Embryonic facial prominence (tissue), 1 donor: ENCODE measurements around the gene HOXD9.

ENCODE experiments used
- DNase-seq: peaks from one replicate; pipeline ENCODE4 v3.0.0-alpha.2; 2016; ENCODE audit errors: extremely low spot score

HOXD9 gene

DNA sequence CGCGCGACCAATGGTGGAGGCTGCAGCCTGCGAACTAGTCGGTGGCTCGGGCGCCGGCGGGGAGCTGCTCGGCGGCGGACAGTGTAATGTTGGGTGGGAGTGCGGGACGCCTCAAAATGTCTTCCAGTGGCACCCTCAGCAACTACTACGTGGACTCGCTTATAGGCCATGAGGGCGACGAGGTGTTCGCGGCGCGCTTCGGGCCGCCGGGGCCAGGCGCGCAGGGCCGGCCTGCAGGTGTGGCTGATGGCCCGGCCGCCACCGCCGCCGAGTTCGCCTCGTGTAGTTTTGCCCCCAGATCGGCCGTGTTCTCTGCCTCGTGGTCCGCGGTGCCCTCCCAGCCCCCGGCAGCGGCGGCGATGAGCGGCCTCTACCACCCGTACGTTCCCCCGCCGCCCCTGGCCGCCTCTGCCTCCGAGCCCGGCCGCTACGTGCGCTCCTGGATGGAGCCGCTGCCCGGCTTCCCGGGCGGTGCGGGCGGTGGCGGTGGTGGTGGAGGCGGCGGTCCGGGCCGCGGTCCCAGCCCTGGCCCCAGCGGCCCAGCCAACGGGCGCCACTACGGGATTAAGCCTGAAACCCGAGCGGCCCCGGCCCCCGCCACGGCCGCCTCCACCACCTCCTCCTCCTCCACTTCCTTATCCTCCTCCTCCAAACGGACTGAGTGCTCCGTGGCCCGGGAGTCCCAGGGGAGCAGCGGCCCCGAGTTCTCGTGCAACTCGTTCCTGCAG, at the start of gene HOXD9:
TSS of gene HOXD9 (plus strand) at position 37 of the 728 bp plus-strand sequence. CDS start at position 87, 50 bp downstream.
- DNase-seq = no peak

DNA sequence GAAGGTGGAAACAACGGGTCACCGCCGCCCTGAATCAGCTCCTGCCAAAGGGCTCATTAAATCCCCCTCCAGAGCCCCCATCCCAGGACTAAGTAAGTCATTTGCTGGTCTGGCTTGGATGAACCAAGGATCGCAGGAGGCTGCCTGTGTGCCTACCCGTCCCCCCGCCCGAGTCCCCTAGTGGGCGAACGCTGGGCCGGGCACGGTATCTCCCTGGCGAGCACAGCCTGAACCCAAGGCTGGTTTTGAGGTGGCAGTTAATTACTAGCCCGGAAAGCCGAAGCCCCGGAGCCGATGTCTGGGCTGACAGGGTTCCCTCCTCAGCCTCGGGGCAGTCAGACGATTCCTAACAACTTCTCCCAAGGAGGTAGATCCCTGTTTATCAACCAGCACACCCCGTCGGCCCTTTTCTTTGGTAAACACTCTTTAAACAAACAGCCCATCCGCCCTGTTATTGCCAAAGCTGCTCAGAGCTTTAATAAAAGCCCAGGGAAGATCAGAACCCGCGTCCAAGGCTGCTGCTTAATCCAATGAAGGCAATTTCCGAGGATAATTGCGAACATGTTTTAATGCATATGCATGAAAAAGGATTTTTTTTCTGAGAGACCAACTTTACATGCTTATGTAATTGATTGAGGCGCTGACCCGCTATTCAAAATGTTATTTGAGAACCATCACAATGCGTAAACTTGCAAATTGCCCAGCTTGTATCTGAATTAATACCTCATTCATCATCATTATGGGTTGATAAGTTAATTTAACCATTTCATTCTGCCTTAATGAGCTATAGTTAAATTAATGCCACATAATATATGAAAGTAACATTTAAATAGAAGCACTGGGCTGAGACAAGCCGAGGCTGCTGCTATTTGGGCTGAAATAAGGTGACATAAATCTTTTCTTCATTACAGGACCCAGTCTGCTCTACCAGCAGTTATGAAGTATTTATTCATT, 49.3 kb upstream of the HOXD9 start:
- DNase-seq = no peak

DNA sequence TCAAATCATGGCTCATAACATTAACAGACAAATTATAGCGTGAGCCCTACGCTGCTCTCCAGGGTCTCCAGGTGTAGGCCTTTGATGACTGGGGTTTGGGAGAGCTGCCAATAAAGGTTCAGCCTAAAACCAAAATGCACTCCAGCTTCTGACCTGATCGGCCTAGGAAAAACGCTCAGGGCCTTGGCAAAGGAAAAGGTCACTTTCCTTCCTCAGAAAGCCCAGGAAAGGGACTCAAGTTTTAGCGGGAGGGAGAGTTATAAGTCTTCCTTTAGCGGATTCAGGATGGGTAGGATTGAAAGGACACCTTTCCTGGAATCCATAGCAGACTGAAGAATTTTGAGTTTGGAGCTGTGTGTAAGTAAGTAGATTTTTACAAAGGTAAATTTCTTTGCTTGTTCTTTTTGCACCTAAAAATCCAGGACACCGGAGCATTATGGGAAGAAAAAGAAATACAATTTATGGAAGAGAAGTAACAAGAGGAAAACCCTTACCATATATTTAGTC, 47.5 kb upstream of the HOXD9 start:
- DNase-seq = no peak

DNA sequence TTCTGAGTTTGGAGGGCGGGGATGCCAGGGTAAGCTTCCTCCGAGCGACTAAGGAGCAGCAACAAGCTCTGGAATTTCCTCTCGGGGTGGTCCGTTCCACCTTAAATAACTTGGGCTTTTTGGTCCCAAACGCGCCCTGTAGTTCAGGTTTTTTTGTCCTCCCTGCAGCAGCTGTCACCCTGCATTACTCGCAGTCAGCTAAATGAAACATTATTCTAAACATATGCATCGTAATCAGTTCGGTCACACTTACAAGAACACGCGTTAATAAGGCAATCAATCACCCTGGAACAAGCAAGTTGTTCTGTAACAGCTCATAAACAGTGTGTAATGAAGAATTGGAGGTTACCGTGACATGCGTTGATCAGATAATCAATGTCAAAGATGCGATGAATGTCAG, 47.0 kb upstream of the HOXD9 start:
- DNase-seq = no peak

DNA sequence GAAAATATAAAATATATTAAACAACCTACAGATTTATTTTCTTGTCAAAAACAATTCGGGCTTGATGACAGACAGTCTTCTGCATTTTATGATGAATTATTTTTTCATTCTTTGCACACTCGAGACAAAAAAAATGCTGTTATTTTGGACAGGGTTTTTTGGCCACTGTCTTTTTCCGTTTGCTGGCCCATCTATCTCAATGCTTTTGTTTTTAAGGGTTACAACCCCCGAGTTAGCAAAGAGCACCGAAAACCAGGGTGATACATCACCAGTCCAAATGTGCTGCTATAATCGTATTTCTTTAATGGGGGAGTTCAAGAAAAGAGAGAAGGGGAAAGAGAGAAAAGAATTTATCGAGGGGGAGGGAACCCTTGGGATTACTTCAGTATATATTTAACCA, 46.5 kb upstream of the HOXD9 start:
- no peak for DNase-seq

DNA sequence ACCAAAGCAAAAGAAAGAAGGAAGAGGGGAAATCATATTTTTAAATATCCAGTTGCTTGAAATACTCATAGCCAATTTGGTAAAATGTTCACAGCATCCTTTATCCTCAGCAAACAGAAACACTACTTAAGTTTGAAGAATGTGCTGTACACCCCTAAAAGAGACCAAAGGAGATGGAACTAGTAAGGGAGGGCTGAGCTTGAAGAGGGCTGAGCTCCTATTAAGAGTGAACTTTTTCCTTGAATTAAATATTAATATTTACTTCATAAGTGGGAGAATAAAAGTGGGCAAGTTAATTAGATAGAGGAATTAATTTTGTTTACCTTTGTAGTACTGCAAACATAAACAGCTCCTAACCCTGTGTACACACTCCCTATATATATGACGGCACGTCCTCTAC, 45.7 kb upstream of the HOXD9 start:
- no peak for DNase-seq

DNA sequence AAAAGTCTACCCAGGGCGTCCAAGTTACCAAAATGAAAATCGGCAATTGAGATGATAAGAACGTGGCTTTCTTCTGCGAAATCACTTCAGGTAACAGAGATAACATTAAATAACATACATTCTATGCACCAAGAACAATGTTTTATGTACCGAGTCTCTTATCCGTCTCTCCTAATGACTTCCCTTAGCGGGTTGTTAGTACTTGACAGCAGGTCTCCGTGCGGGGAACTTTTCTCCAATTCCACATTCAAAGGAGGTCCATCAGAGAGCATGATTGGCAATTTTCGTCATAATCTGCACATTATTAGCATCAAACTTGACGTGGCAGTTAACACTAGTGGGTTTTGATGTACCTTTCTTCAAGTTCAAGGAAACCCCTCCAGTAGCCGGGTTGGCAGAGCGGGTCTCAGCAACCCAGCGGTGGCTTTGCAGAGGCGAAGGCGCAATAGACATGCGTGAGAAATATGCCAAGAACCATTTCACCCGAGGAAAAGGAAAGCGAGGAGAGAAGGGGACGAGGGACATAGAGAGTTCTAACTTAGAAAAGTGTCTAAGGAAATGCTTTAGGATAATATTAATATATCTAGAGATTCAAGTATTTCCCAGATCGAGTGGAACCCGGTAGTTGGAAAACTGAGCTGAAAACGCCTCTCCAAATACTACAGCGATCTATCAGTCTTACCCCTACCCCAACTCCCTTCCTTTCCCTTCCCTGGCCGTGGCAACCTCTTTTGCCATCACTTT, 43.8 kb upstream of the HOXD9 start:
- no peak for DNase-seq

DNA sequence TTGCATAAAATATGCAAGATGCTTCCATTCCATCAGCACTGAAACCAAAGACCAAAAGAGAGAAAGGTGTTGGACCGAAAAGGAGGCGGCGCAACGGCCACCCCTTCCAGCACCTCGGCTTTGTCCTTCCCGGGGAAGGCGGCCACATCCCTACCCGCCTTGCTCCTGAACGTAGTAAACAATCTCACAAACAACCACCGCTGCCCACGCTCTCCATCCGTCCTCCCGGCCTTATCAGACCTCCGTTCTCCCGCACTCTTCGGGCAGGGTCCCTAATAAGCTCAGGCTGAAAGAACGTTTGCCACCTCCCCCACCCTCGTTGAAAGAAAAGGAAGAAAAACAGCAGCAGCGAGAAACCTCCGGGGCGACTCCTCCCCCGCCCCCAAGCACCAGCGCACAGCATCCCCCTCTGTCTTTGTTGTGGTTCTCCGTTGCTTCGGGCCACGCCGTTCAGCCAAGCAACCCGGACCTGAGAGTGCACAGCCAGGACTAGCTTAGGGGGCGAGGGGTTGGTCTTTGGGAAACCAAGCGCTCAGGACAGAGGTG, 43.2 kb upstream of the HOXD9 start:
- no peak for DNase-seq

DNA sequence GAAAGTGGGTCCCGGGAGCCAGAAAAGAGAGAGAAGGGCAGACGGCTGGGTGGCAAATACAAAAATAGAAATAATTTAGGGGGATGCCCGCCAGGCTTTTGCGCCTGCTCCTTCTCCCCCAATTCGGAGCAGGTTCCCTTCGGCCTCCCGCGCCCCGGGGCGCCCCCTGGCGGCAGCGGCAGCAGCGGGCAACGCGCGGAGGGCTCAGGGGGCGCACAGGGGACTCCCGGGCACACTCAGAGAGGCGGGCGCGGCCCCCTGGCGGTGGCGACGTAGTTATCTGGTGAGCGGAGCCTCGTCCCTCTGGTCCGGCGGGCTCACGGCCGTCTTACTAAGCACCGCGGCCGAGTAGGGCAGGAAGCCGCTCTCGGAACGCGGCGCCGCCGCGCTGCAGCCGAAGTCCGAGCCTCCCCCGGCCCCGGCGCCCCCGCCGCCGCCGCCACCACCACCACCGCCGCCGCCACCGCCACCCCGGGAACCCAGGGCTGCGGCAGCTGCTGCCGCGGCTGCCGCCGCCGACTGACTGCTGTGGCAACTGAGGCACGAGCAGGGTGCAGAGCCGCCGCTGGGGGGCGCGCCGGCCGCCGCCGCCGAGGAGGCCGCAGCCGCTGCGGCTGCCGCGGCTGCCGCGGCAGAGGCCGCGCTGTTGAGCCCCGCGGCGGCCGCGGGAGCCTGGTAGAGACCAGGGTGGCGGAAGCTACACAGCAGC, 42.5 kb upstream of the HOXD9 start:
- no peak for DNase-seq

DNA sequence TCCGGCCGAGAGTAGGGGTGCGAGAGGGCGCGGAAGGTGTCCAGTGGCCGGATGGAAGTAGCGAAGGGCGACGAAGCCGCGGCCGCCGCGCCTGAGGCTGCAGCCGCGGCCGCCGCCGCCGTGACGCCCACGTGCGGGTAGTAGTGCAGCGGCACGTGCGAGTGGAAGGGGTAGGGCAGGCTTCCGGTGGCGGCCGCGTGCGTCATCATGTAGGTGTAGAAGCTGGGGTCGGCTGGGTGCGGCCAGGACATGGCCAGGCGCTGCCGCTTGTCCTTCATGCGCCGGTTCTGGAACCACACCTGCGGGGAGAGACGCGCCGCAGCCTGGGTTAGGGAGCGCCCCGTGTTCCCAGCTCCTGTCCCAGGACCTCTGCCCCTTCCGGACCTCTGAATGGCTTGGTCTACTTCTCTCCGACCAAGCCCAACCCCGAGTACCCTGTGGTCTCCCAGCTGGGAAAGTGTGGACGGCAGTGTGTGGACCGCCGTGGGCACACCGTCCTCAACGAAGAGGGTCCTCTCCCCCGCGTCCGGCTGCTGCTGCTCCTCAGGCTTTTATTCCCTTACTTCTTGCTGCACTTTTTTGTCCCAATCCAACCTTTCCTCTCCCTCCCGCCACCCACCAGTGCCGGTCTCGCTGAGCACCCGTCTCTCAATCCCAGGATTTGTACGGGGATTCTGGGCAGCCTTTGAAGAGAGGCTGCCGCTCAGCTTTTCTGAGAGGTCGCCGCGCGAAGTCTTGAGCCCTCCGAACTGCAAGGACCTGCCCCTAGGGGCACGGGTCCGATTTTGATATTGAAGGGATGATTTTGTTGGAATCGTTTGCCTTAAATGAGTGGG, 41.8 kb upstream of the HOXD9 start:
- no peak for DNase-seq

DNA sequence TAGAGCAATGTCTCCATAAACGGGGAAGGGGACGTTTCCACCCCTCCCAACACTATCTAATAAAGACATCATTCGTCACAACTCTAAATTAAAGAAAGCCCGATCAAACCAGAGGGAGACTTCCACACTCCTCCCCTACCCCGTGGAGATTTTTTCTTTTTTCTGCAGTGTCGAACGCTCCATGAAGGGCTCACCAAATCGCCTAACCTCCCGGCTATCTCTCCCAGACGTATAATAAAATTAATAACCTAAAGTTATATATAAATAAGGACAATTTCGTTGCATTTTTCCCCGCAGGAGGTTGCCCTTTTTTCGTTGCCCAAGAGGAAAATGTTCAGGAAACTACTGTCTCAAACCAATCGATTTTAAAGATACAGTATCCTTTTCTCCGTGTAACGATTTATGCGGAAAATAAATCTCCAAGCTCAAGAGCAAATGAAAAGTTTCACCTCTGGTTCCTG, 41.1 kb upstream of the HOXD9 start:
- no peak for DNase-seq

DNA sequence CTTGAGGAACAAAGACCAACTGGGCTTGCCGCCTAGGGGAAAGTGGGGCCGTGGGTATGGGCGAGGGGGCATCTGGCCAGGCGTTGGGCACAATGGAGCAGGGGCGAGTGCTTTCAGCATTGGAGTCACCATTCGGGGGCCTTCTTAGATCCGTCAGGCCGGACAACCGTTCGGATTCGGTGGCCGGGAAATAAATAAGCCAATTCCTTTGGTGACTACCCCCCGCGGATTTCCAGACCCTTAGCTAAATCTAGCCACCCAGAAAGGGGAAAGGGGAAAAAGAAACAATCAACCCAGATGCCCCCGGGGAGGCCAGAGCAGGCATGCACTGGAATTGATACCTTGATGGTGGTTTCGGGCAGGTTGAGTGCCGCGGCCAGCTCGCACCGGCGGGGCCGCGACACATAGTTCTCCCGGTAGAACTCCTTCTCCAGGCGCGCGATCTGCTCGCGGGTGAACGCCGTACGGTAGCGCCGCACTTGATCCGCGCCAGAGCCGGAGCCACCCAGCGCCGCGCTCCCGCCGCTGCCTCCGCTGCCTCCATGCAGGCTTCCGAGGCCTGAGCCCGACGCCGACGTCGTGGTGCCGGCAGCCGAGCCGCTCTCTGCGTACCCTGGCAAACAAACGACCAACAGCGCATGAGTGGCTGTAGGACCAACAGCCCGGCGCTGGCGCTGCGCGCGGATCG, 40.5 kb upstream of the HOXD9 start:
- DNase-seq = no peak

DNA sequence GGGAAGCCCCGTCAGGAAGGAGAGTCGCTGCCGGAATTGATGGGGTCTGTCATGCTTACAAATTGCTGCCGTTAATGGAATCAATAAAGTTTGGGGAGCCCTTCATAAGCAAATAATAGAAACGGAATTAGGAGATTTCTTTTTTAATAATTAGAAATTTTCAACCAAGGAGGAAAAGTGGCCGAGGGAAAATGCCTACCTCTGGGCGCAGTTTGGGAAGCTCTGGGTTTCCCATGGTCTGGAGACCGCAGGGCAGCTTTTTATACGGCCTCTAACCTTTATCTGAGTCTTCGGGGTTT, 40.0 kb upstream of the HOXD9 start:
- DNase-seq = no peak

DNA sequence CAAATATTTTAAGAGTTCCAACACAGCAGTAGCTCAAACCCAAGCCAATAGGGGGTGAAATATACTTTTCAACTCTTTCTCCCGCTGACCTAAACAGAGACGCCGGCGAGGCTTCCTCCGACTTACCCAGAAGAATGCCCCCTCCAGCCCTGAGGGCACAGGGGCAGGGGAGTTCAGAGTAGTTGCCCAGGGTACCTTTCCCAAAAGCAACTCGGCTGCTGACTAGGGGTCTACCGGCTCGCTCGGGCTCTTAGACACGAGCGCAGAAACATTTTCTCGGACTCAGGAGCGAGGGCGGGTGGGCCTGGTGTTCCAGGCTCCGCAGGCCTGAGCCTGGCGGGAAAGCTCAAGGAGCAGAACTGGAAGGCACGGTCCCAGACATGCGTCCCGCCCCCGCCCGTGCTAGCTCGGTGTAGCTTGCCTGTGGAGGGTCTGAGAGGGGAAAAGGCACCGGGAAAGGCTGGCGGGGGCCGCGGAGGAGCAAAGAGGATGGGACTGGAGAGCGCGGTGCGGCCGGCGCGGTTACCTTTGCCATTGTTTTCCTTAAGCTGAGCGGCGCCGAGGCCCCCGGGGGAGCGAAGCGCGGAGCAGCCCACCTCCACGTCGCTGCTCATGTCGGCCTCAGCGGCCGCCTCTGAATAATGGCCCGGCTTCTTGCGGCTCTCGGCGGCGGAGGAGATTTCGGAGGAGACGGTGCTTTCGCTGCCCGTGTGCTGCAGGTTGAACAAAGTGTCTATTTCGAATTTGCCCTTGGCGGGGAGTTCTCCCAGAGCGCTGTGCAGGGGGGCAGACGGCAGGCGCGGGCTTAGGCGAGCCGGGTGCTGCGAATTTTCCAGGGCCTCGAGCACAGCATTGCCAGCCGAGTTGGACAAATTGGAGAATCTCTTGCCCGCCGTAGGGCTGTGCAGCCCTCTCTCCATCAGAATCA, 39.4 kb upstream of the HOXD9 start:
- DNase-seq = no peak

DNA sequence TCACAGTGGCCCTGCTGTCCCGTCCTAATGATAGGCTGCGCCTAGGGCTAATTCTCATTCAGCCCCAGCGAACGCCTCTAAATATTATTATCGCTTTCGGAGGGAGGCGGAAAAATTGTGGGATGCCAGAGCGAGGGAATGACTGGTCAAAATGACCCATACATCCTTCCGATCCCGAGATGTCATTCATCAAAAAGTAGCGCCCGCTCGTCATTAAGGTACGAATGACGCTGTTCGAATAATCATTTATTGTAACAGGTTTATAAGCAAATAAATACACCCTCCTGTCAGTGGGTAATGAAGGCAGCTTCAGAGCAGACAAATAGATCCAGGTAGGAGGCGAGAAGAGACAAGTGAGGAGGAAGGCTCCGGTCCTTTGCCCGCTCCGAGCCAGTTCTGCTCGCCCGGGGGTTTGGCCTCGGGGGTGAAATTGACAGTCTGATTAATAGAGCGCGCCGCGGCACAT, 38.7 kb upstream of the HOXD9 start, which contains the start of gene EVX2:
TSS of gene EVX2 (minus strand) at position 167 of the 466 bp plus-strand sequence. CDS start 186 bp downstream, outside the sequence.
- no peak for DNase-seq

DNA sequence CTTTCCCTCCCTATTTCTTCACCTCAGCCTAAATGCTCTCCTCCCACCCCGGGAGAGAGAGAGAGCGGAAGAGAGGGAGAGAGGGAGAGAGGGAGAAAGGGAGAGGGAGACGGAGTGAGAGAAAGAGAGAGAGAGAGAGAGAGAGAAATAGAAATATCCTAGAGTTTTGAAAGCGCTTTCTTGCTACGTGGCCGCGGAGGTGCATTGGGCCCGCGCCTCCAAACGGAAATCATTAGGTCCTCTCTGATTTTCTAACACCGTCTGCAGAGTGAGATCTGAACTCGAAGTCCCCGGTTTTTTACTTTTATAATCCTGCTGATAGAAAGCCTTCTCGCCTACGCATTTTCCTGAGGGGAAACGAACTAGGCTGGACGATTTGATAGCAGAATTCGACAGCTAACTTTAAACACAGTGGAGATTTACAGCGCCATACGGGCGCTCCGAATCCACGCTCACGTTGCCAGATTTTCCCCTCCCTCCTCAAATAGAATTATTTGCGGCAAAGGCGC, 37.9 kb upstream of the HOXD9 start:
- no peak for DNase-seq

DNA sequence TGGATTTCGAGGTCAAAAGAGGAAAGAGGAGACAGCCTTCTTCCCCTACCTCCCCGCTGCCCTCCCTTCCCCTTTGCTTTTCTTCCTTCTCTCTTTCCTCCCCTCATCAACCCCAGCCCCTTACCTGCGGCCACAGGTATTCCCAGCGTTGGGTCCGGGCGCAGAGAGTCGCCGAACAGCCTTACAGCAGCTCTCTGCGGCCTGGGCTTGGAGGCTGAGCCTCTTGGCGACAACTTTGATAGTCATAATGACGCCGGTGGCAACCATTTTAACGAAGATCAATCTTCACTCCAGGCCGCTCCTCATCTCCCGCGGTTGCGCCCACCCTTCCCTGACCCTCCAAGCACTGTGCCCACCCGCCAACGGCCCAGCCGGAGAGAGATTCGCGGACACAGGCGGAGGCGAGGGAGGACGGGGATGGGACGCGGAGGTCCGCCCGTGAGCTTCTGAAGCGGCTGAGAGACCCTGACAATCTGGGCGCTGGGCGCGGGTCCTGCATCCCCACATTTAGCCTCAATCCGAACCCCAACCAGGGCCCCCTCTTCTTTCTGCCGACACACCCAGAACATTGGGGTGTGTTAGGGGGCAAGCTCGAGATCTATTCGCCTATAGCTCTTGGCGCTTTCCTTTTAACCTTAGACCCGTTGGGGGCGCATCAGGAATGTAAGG, 37.3 kb upstream of the HOXD9 start:
- DNase-seq = no peak
